ENCODE data around the gene METTL8.

- TF ChIP-seq ZNF274 (IDR thresholded peaks at IDR 0.05; ENCODE audit: low read depth, low read length) (no peak), YY1 (IDR thresholded peaks at IDR 0.05; ENCODE audit: insufficient read depth, insufficient read length) (no peak), SUZ12 (IDR thresholded peaks at IDR 0.05; ENCODE audit: extremely low read depth, insufficient read depth, insufficient read length) (no peak)
Measured at GRCh38 chr2:171411214-171411613, 22.6 kb downstream of the METTL8 start.

Data from NT2/D1 (cell line).